Measurements from ENCODE around the gene COX11. TPM values are rescaled to one million over a fixed set of nuclear protein-coding genes. Genes with fewer than 3 reads are reported as not detected.

COX11 gene
- total RNA-seq (2021; ENCODE audit: unreplicated experiment) (87.0 TPM), Bru-seq, nascent RNA (percentile 79 among the genes with signal in this experiment), BruChase-seq, experiment 1, labeled RNA remaining after a 2-hour chase (percentile 92 among the genes with signal in this experiment), BruChase-seq, experiment 2, labeled RNA remaining after a 6-hour chase (percentile 96 among the genes with signal in this experiment)
- polyA plus RNA-seq (2012; ENCODE audit: insufficient read length): 78.9 TPM
- long read RNA-seq, transcript COX11-201 (4 exons, 2,497 nt): major isoform, 72 of 86 reads
- long read RNA-seq, transcript COX11-202 (3 exons, 1,108 nt): minor isoform, 9 of 86 reads
- long read RNA-seq, partial matches to known transcripts: 0 of 86 reads
- long read RNA-seq, other reads (novel, unspliced or antisense): 2 of 86 reads

- Histone ChIP-seq H3K36me3 (ENCODE audit: control insufficient read depth, insufficient read depth, low read length) (peaks cover 25% of the 10 kb centered on the region), H3K9me3 (ENCODE audit: control insufficient read depth, insufficient read depth, low read depth, low read length) (no peaks in the 10 kb centered on the region), H3K4me3 (ENCODE audit: low read depth in 2 of 2, low read length in 2 of 2) (peak within 1 kb of the TSS; percentile 93 to 99), H3K4me1 (ENCODE audit: control insufficient read depth, insufficient read depth, low read length) (peaks cover 28% of the 10 kb centered on the region), H3K27ac (ENCODE audit: low read length) (peak within 1 kb of the TSS; percentile 99), H3K27me3 (ENCODE audit: control insufficient read depth, insufficient read depth, low read length) (no peaks in the 10 kb centered on the region)
- ChIA-PET CTCF (no interaction called here), POLR2A (no interaction called here)
- ATAC-seq (peak; percentile 100), DNase-seq (ENCODE audit: low read depth, low spot score) (peak; percentile 87)
- in situ Hi-C loops (cut with HindIII; ENCODE audit: low pct_unique_long_range_greater_than_20kb, low sequenced_read_pairs): no loop called here
- TF ChIP-seq TCF7L2 (IDR thresholded peaks at IDR 0.05; ENCODE audit: low read depth, low read length) (peak; percentile 32; the same call in 1 of the 2 replicates), POLR2AphosphoS5 (IDR thresholded peaks at IDR 0.05; ENCODE audit: low read depth, low read length) (peak; percentile 98), REST (IDR thresholded peaks at IDR 0.05; ENCODE audit: insufficient read depth in 1 of 2, low read depth in 2 of 2, low read length in 1 of 2) (peak in 1 of 2 experiments; percentile 73; a peak in 1 of 4 replicates), CTCF (IDR thresholded peaks at IDR 0.05) (peak; percentile 76), SIN3A (IDR thresholded peaks at IDR 0.05; ENCODE audit: borderline replicate concordance, insufficient read depth, low read depth, low read length) (peak; percentile 96)
- BruUV-seq (replicated peaks): no TSS peak
- intact Hi-C loops (cut with micrococcal nuclease; ENCODE audit: unreplicated experiment): no loop called here
These were observed at the start of gene COX11, which contains the start of gene STXBP4 for GRCh38 chr17:54968262-54968987. Gene COX11 (minus strand): TSS chr17:54968654. CDS start chr17:54968646, 8 bp downstream. Gene STXBP4 (plus strand): TSS chr17:54968765. CDS start chr17:54986220, 17,455 bp downstream.

GRCh38 chr17:55005520-55005919 is 37.1 kb upstream of the COX11 start:
- no peaks in the 10 kb centered on the region for H3K27me3 ChIP-seq (ENCODE audit: control insufficient read depth, insufficient read depth, low read length)
- no peaks in the 10 kb centered on the region for H3K9me3 ChIP-seq (ENCODE audit: control insufficient read depth, insufficient read depth, low read depth, low read length)
- H3K4me3 ChIP-seq (ENCODE audit: low read depth in 2 of 2, low read length in 2 of 2): no peak overlapping the region
- no peak overlapping the region for H3K27ac ChIP-seq (ENCODE audit: low read length)
- TF ChIP-seq CTCF (IDR thresholded peaks at IDR 0.05): peak; percentile 69
- no peak for TF ChIP-seq POLR2AphosphoS5 (IDR thresholded peaks at IDR 0.05; ENCODE audit: low read depth, low read length)
- TF ChIP-seq SIN3A (IDR thresholded peaks at IDR 0.05; ENCODE audit: borderline replicate concordance, insufficient read depth, low read depth, low read length): no peak
- ChIA-PET CTCF (interaction anchor here (0.6 to 1.3 kb wide), 2 partner anchors 36 to 409 kb away, joined by 3 read pairs; no protein-coding TSS in a partner anchor), POLR2A (no interaction called here)
- H3K4me1 ChIP-seq (ENCODE audit: control insufficient read depth, insufficient read depth, low read length): no peaks in the 10 kb centered on the region
- in situ Hi-C loops (cut with HindIII; ENCODE audit: low pct_unique_long_range_greater_than_20kb, low sequenced_read_pairs): no loop called here
- no peaks in the 10 kb centered on the region for H3K36me3 ChIP-seq (ENCODE audit: control insufficient read depth, insufficient read depth, low read length)
- 0 out of 2 replicates have a peak, but pooled peaks have one; percentile 66 for ATAC-seq
- intact Hi-C loops (cut with micrococcal nuclease; ENCODE audit: unreplicated experiment): no loop called here
- no TSS peak for BruUV-seq (replicated peaks)
- peak; percentile 10 for DNase-seq (ENCODE audit: low read depth, low spot score)
